Skeletal muscle cell (primary cell): ENCODE measurements around the gene ZBTB40.

Source experiments
- DNase-seq: peaks from one replicate; pipeline ENCODE4 v3.0.0-alpha.2; 2010; ENCODE audit warnings: low read depth
- H3K4me3 ChIP-seq: 2 replicates; pipeline ENCODE4 v1.5.1; 2011; ENCODE audit warnings: low read depth, mild to moderate bottlenecking, control low read depth, low read length, moderate library complexity

The ZBTB40 gene

DNA sequence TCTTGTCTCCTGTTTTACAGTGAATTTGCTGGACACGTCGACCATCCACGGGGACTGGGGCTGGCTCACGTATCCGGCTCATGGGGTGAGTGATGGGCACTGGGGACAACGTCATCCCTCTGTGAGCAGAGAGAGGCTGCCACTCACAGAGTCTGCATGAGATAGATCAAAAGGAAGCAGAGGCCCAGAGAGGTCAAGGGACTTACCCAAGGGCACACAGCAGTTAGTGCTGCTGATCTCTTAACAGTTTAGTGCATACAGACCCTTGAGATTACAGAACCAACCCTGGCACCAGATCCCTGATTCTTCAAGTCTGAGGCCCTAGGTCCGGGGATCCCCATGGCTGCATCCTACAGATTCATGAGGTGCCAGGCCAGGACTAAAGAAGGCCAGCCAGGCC lies 117.6 kb downstream of the ZBTB40 start:
- DNase-seq = no peak

DNA sequence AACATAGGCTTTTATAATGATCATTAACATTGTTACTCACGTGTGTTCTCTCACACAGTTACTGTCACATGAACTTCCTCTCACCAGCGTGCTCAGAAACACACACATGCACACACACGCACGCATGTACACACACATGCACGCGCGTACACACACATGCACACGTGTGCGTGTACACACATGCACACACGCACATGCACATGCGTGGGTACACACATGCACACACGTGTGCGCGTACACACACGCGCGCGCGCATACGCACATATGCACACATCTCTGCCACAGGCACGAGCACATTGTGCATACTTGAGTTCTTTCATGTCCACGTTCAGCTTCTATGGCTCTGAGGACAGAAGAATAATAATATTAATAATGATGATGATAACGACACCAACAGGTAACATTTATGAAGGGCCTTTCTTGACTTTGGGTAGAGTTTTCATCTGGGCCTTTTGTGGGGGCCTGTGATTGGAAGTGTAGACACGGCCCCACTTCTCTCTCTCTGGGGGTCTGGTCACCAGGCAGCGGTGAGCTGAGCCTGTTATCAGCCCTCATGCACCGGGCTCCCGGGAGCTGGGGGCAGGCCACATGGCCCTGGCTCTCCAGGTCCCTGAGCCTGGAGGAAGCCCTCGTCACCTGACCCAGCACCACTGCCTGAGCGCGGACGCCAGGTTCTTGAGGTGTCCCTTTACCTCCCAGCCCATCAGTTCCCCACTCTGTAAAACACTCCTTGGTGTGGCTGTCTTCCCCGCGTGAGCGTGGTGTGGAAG lies 118.7 kb downstream of the ZBTB40 start:
- no peak for DNase-seq

More for the DNA sequence above, 117.6 kb downstream of the ZBTB40 start:
- H3K4me3 ChIP-seq = no peak overlapping the region

DNA sequence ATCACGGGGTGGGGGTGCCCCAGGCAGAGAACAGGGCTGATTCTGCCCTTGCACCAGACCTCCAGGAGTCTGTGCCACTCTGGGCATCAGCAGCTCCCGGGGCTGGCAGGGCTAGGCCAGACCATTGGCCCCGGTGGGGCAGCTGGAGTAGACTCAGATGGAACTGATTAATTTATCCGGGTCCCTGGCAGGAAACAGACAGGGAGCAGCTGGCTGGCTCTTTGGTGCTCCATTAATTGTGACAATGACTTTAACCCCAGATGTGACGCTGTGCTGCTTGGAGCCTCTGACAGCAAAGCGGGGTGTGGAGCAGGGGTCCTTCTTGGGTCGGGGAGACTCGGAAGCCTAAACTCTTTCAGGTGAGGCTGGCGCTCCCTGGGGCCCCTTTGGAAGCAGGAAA lies 121.2 kb downstream of the ZBTB40 start:
- H3K4me3 ChIP-seq = no peak overlapping the region
- DNase-seq = no peak

More for the DNA sequence above, 118.7 kb downstream of the ZBTB40 start:
- no peak overlapping the region for H3K4me3 ChIP-seq

DNA sequence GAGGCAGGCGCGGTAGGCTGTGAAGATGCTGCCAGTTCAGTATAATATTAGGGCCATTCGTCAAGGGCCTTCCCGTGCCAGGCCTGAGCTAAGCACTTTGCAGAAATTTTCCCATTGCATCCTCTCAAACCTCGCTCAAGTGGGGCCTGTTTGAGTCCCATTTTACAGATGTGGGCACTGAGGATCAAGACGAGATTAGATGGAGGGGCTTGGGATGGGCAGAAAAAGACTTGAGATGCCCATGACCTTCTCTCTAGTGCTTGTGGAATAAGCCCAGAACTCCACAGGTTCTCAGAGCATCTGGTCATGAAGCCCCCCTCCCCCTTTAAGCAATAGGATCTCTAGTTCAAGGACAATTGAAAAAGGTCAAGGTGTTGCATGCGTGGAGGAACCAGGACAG lies 121.6 kb downstream of the ZBTB40 start:
- DNase-seq = no peak
- no peak overlapping the region for H3K4me3 ChIP-seq

DNA sequence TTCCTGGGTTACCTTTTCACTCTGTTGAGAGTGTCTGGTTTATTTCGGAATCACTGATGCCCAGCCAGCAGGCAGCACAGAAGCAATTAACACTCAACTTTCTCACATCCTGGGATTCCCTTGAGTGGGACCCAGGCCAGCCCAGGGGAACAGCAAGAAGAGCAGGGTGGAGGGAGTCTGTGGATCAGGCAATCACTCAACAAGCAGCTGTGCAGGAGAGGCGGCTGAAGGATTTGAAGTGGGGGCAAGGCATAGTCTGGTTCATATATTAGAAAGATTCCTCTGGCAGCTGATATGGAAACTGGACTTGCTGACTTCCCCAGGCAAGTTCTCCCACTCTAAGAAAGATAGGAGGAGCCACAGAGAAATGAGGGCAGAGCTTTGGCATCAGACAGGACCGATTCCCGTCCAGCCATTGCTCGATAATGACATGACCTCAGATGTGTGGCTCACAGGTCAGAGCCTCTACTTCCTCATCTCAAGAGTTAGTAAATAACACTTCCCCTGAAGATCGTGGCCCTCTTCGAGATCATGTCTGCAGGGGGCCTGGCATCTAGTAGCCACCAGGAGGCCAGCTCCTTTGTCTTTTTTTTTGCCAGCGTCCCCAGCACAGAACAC lies 124.0 kb downstream of the ZBTB40 start:
- DNase-seq = no peak
- H3K4me3 ChIP-seq = no peak overlapping the region

DNA sequence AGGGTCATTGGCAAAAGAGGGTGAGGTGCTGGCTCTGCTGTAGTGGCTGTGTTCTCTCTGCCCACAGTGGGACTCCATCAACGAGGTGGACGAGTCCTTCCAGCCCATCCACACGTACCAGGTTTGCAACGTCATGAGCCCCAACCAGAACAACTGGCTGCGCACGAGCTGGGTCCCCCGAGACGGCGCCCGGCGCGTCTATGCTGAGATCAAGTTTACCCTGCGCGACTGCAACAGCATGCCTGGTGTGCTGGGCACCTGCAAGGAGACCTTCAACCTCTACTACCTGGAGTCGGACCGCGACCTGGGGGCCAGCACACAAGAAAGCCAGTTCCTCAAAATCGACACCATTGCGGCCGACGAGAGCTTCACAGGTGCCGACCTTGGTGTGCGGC lies 124.5 kb downstream of the ZBTB40 start:
- DNase-seq = no peak
- H3K4me3 ChIP-seq = no peak overlapping the region

DNA sequence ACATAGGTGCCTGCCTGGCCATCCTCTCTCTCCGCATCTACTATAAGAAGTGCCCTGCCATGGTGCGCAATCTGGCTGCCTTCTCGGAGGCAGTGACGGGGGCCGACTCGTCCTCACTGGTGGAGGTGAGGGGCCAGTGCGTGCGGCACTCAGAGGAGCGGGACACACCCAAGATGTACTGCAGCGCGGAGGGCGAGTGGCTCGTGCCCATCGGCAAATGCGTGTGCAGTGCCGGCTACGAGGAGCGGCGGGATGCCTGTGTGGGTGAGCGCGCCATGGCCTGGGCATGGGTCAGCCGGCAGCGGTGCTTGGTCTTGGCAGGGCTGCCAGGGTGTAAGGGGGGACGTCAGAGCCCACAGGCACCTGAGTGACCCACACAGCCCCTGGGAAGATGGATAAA lies 125.0 kb downstream of the ZBTB40 start:
- H3K4me3 ChIP-seq = no peak overlapping the region
- no peak for DNase-seq

DNA sequence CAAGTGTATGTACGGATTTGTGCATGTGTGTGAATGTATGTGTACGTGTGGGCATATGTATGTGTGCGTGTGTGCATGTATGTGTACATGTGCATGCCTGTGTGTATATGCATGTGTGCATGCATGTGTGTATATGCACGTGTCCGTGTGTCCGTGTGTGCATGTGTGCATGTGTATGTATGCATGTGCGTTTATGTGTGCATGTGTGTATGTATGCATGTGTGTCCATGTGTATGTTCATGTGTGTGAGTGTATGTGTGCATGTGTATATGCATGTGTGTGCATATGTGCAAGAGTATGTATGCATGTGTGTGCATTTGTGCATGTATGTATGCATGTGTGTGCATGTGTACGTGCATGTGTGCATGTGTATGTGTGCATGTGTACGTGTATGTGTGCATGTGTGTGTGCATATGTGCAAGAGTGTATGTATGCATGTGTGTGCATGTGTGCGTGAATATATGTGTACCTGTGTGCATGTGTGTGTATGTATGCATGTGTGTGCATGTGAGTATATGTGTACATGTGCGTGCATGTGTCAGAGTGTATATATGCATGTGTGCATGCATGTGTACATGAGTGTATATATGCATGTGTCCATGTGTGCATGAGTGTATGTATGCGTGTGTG lies 127.2 kb downstream of the ZBTB40 start:
- no peak for DNase-seq
- H3K4me3 ChIP-seq = no peak overlapping the region

DNA sequence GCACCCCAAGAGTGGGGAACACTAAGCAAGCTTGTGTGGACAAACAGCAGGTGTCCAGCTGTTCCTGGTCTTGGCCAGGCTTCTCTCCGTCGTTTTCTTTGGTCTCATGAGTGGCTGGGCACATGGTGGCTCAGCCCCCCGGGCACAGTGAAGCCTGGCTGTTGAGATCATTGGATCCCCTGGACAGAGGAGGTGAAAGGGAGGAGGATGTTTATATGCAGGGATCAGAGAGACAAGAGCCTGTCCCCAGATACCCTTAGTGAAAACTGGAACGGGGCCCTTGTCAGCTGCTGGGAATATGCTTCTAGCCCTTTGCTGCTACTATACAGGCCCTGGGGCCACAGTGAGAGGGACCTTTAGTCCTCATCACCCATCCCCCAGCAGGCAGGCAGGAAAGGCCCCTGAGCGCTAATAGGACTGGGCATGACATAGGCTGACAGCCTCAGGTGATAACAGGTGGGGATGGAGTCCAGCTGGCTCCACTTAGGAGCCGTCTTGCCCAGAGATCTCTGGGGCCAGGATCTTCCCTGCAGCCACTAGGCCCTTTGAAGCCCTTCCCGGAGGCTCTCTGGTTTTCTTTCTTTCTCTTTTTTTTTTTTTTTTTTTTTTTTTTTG lies 128.0 kb downstream of the ZBTB40 start:
- DNase-seq = no peak
- no peak overlapping the region for H3K4me3 ChIP-seq
